Hematopoietic multipotent progenitor cell (in vitro differentiated cells): ENCODE results near the gene TRAPPC1. TPM values are rescaled to one million over a fixed set of nuclear protein-coding genes. Genes with fewer than 3 reads are reported as not detected.
"Not testable (repeated sequence)": the region's sequence is repeated elsewhere in the genome, so short reads cannot be mapped to it uniquely, and the experiment has no call there.

Source experiments
- DNase-seq, 3 donors: peaks; one replicate each; pipeline ENCODE4 v3.0.0-alpha.2; 2011 to 2015; ENCODE audit warnings: low read depth in 2 of 3, low spot score in 2 of 3
- total RNA-seq: library from RNA; depleted of rRNA; stranded (reverse); fragments of >200 nt; gene quantifications from one replicate; pipeline ENCODE4 v1.2.3, GENCODE V29; 2012

TRAPPC1 gene
- total RNA-seq = 66.5 TPM

- DNase-seq = peak; percentile 99
Measured at GRCh38 chr17:7931709-7932482, at the start of gene TRAPPC1, which contains the start of gene CNTROB. Gene TRAPPC1 (minus strand): TSS chr17:7931946. CDS start chr17:7931829, 117 bp downstream. Gene CNTROB (plus strand): TSS chr17:7932206. CDS start chr17:7933080, 874 bp downstream.

- no peak for DNase-seq
Measured at GRCh38 chr17:7977805-7978204, 46.1 kb upstream of the TRAPPC1 start.

- DNase-seq = no peak
Measured at GRCh38 chr17:7977039-7977438, 45.3 kb upstream of the TRAPPC1 start.

- DNase-seq = no peak
Measured at GRCh38 chr17:7974638-7975131, 42.9 kb upstream of the TRAPPC1 start.

- peak in 1 of 3 donors; percentile 39 for DNase-seq
Measured at GRCh38 chr17:7972131-7972785, 40.5 kb upstream of the TRAPPC1 start.

- DNase-seq = no peak
Measured at GRCh38 chr17:7971651-7972050, 39.9 kb upstream of the TRAPPC1 start.

GRCh38 chr17:7969433-7969832 is 37.7 kb upstream of the TRAPPC1 start:
- DNase-seq = peak in 1 of 3 donors; percentile 26

- DNase-seq = no peak
Measured at GRCh38 chr17:7967751-7968150, 36.0 kb upstream of the TRAPPC1 start.

- DNase-seq = no peak
Measured at GRCh38 chr17:7961421-7961820, 29.7 kb upstream of the TRAPPC1 start.

GRCh38 chr17:7959503-7960253 is 27.9 kb upstream of the TRAPPC1 start:
- DNase-seq = no peak

GRCh38 chr17:7956228-7956965 is 24.7 kb upstream of the TRAPPC1 start:
- no peak for DNase-seq

GRCh38 chr17:7955414-7956227 is 23.9 kb upstream of the TRAPPC1 start:
- no peak for DNase-seq

GRCh38 chr17:7953266-7953665 is 21.5 kb upstream of the TRAPPC1 start:
- not testable (repeated sequence) for DNase-seq

- DNase-seq = no peak
Measured at GRCh38 chr17:7951143-7951792, 19.5 kb upstream of the TRAPPC1 start.

GRCh38 chr17:7950578-7950977 is 18.8 kb upstream of the TRAPPC1 start:
- no peak for DNase-seq

GRCh38 chr17:7947651-7948050 is 15.9 kb upstream of the TRAPPC1 start:
- no peak for DNase-seq

GRCh38 chr17:7946441-7946840 is 14.7 kb upstream of the TRAPPC1 start:
- no peak for DNase-seq

GRCh38 chr17:7945651-7946050 is 13.9 kb upstream of the TRAPPC1 start:
- DNase-seq = no peak

GRCh38 chr17:7944326-7944725 is 12.6 kb upstream of the TRAPPC1 start:
- DNase-seq = no peak
